Sigmoid colon (tissue), 7 donors: Measurements from ENCODE around the gene MADD. TPM values are rescaled to one million over a fixed set of nuclear protein-coding genes. Genes with fewer than 3 reads are reported as not detected.
"Not testable (repeated sequence)": the region's sequence is repeated elsewhere in the genome, so short reads cannot be mapped to it uniquely, and the experiment has no call there.

Experiments
- DNase-seq: peaks from one replicate; pipeline ENCODE4 v3.0.0-alpha.2; 2019
- H3K27ac ChIP-seq, 4 donors: fragments of 200-600 bp; sonication (generic); one replicate each; pipeline ENCODE4 v1.5.1; 2016 to 2019; ENCODE audit warnings: mild to moderate bottlenecking in 1 of 4
- H3K27me3 ChIP-seq, 3 donors: fragments of 200-600 bp; sonication (generic); one replicate each; pipeline ENCODE4 v1.5.1; 2019; ENCODE audit warnings: mild to moderate bottlenecking in 1 of 3
- H3K36me3 ChIP-seq, 4 donors: fragments of 200-600 bp; sonication (generic); one replicate each; pipeline ENCODE4 v1.5.1; 2016 to 2019
- H3K4me1 ChIP-seq, 4 donors: fragments of 200-600 bp; sonication (generic); one replicate each; pipeline ENCODE4 v1.5.1; 2017 to 2019
- H3K4me3 ChIP-seq, 4 donors: fragments of 200-600 bp; sonication (generic); one replicate each; pipeline ENCODE4 v1.5.1; 2017 to 2019; ENCODE audit warnings: mild to moderate bottlenecking in 2 of 4, moderate library complexity in 1 of 4
- H3K9me3 ChIP-seq, 4 donors: fragments of 200-600 bp in 3 of 4; sonication (generic) in 3 of 4; one replicate each; pipeline versions ENCODE4 v1.5.1 to v1.6.1; 2013 to 2019
- EP300 ChIP-seq, 4 donors: sonication (generic); formaldehyde crosslinking; IDR thresholded peaks; one replicate each; pipeline ENCODE4 v1.6.1; 2017; ENCODE audit warnings: antibody characterized with exemption in 4 of 4
- POLR2A ChIP-seq, 2 donors: fragments of 450-650 bp; IDR thresholded peaks; one replicate each; pipeline ENCODE4 v1.6.1; 2016; ENCODE audit warnings: antibody characterized with exemption in 2 of 2, mild to moderate bottlenecking in 2 of 2, moderate library complexity in 2 of 2
- POLR2AphosphoS5 ChIP-seq, 4 donors: sonication (generic); formaldehyde crosslinking; IDR thresholded peaks; one replicate each; pipeline ENCODE4 v1.6.1; 2017; ENCODE audit warnings: antibody characterized with exemption in 4 of 4
- WGBS, 2 donors: extraction: QIAGEN DNeasy Blood & Tissue Kit; methylation state at CpG; one replicate each; pipeline ENCODE4 v1.1.7; 2013; 5-methylcytosine and 5-hydroxymethylcytosine counted together
- intact Hi-C: fragments of 100-400 bp; cut with DNase I; formaldehyde crosslinking; loops from one replicate; pipeline ENCODE4 v1.15.1; 2023
- polyA plus RNA-seq, 3 donors: library from polyadenylated mRNA; stranded (reverse); fragments of 200-250 nt; gene quantifications; one replicate each; pipeline ENCODE4 v1.2.3, GENCODE V29; 2013
- total RNA-seq, 4 donors: library from RNA; depleted of rRNA; stranded (reverse); fragments of >200 nt; gene quantifications; one replicate each; pipeline ENCODE4 v1.1.0, GENCODE V29; 2016
- TF ChIP-seq, protein P1 (sequence below), 4 experiments: fragments of 450-650 bp in 3 of 4; fragments of 200-600 bp in 1 of 4; IDR thresholded peaks; one replicate each; pipeline ENCODE4 v1.5.1; 2016 to 2019; ENCODE audit warnings: antibody characterized with exemption in 4 of 4, mild to moderate bottlenecking in 3 of 4, moderate library complexity in 2 of 4
- donor health status: healthy with polysubstance abuse.
- donor health status: Bipolar disorder and iron deficiency.
- donor health status: healthy.

The MADD gene
- total and polyA plus RNA-seq, 7 donors, result 18.6 to 55.7 (median 32.5) TPM

DNA sequence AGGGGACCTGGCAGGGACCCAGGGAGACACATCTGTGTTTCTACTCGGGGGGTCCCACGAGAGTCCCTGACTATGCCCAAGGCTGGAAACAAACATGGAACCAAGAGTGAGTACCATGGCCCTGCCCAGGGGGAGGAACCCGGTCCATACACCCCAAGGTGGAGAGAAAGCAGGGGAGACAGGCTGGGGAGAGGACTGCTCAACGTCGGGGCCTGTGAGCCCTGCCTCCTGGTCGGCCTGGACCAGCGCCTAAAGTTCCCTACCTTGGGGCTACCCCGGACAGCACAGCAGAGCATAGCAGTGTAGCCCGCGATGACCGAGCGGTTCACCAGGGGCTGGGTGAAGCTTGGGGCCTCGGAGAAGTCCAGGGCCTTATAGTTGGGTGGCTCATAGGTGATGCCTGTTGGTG lies 62.4 kb downstream of the MADD start:
- no peak overlapping the region for H3K27ac ChIP-seq
- WGBS, 2 donors, result 77 to 86% methylated on average over 13 of the region's 13 CpGs
- H3K4me3 ChIP-seq, result no peak overlapping the region
- H3K4me1 ChIP-seq, result peaks cover 0 to 4% (median 0%) of the 10 kb centered on the region in 4 donors
- no peak for DNase-seq
- H3K36me3 ChIP-seq, result peaks cover 1 to 21% (median 10%) of the 10 kb centered on the region in 4 donors
- no peaks in the 10 kb centered on the region for H3K27me3 ChIP-seq
- intact Hi-C loops, result no loop called here
- TF ChIP-seq EP300 (IDR thresholded peaks at IDR 0.05), result no peak
- no peak for TF ChIP-seq POLR2A (IDR thresholded peaks at IDR 0.05)
- TF ChIP-seq, protein P1, sequence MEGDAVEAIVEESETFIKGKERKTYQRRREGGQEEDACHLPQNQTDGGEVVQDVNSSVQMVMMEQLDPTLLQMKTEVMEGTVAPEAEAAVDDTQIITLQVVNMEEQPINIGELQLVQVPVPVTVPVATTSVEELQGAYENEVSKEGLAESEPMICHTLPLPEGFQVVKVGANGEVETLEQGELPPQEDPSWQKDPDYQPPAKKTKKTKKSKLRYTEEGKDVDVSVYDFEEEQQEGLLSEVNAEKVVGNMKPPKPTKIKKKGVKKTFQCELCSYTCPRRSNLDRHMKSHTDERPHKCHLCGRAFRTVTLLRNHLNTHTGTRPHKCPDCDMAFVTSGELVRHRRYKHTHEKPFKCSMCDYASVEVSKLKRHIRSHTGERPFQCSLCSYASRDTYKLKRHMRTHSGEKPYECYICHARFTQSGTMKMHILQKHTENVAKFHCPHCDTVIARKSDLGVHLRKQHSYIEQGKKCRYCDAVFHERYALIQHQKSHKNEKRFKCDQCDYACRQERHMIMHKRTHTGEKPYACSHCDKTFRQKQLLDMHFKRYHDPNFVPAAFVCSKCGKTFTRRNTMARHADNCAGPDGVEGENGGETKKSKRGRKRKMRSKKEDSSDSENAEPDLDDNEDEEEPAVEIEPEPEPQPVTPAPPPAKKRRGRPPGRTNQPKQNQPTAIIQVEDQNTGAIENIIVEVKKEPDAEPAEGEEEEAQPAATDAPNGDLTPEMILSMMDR (IDR thresholded peaks at IDR 0.05), result no peak
- TF ChIP-seq POLR2AphosphoS5 (IDR thresholded peaks at IDR 0.05), result no peak
- no peaks in the 10 kb centered on the region for H3K9me3 ChIP-seq

DNA sequence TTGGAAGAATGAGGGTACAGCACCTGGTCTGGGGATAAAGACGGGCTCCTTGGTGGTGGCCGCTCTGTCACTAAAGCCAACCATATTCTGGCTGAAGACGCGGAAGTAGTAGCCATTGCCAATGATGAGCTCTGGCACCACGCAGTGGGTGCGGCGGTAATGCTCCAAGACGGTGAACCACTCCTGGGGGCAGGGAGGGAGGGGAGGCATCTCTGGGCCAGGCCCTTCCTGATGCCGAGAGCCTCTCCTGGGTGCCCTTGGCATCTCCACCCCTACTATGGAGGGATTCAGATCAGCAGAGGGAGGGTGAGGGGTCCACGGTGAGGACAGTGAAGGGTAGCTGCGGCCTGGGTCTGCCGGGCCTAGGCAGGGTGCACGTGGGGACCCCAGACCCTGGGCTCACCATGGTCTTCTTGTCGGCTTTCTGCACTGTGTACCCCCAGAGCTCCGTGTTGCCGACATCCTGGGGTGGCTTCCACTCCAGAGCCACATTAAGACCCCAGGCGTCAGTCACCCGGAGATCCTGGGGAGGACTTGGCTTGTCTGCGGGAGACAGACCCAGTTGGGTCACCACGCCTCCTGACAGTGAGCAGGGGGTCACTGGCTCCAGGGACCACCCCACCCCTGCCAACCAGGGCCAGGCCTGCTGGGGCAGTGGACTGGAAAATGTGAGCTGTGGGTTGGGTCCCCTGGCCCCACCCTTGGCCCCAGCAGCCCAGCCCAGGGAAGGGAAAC lies 63.0 kb downstream of the MADD start:
- no peaks in the 10 kb centered on the region for H3K27me3 ChIP-seq
- H3K4me3 ChIP-seq, result no peak overlapping the region
- H3K27ac ChIP-seq, result no peak overlapping the region
- DNase-seq, result no peak
- H3K4me1 ChIP-seq, result peaks cover 0 to 4% (median 0%) of the 10 kb centered on the region in 4 donors
- intact Hi-C loops, result no loop called here
- H3K9me3 ChIP-seq, result no peaks in the 10 kb centered on the region
- TF ChIP-seq, protein P1 (IDR thresholded peaks at IDR 0.05), result no peak
- TF ChIP-seq POLR2A (IDR thresholded peaks at IDR 0.05) (no peak), EP300 (IDR thresholded peaks at IDR 0.05) (no peak), POLR2AphosphoS5 (IDR thresholded peaks at IDR 0.05) (no peak)
- H3K36me3 ChIP-seq, result peaks cover 0 to 14% (median 6%) of the 10 kb centered on the region in 4 donors
- 96% methylated on average over 20 of the region's 20 CpGs for WGBS, 2 donors

DNA sequence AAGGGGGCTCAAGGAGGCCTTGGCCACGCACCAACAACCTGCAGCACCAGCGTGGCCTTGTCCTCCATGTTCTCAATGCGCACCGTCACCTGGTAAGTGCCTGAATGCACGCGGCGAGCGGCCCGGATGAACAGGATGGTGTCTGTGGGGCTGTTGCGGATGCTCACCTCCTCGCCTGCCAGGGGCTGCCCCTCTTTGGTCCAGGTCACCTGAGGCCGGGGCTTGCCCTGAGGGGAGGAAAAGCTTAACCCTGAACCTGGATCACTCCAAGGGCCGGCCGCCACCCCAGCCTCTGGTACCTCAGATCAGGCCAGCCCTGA lies 63.6 kb downstream of the MADD start:
- 95 to 96% methylated on average over 14 of the region's 14 CpGs for WGBS, 2 donors
- DNase-seq, result no peak
- Histone ChIP-seq H3K4me1 (peaks cover 0 to 4% (median 0%) of the 10 kb centered on the region in 4 donors), H3K36me3 (peaks cover 0 to 9% (median 4%) of the 10 kb centered on the region in 4 donors), H3K4me3 (no peak overlapping the region), H3K27me3 (no peaks in the 10 kb centered on the region), H3K27ac (no peak overlapping the region), H3K9me3 (no peaks in the 10 kb centered on the region)
- intact Hi-C loops, result no loop called here
- no peak for TF ChIP-seq POLR2A (IDR thresholded peaks at IDR 0.05)
- no peak for TF ChIP-seq EP300 (IDR thresholded peaks at IDR 0.05)
- TF ChIP-seq, protein P1 (IDR thresholded peaks at IDR 0.05), result no peak
- no peak for TF ChIP-seq POLR2AphosphoS5 (IDR thresholded peaks at IDR 0.05)

DNA sequence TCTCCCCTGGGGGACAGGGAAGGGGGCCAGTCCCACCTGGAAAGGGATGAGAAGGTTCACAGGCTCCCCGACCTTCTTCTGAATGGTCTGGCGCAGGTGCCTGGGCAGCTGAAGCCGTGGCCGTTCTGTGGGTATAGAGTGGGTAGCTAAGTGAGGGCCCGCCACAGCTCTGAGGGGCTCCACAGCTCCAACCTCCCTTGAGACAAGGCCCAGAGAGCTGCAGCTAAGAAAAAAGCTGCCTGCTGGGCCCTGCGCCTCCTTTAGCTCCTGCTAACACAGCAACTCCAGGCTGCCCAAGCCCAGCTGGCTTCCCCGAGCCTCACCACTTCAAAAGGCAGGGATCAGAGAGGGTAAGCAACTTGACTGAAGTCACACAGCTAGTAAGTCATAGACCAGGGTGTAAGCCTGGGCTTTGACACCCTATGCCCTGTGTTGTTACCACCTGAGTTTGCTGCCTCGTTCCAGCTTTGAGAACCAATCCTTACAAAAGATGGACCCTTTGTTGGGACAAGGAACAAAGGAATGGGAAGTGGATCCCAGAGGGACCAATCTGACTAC lies 64.0 kb downstream of the MADD start:
- Histone ChIP-seq H3K27ac (no peak overlapping the region), H3K27me3 (no peaks in the 10 kb centered on the region), H3K4me3 (no peak overlapping the region), H3K4me1 (peaks cover 0 to 4% (median 0%) of the 10 kb centered on the region in 4 donors), H3K9me3 (no peaks in the 10 kb centered on the region), H3K36me3 (peaks cover 0 to 9% (median 3%) of the 10 kb centered on the region in 4 donors)
- 89 to 96% methylated on average over 8 of the region's 8 CpGs for WGBS, 2 donors
- no peak for DNase-seq
- intact Hi-C loops, result no loop called here
- no peak for TF ChIP-seq POLR2A (IDR thresholded peaks at IDR 0.05)
- TF ChIP-seq, protein P1 (IDR thresholded peaks at IDR 0.05), result no peak
- TF ChIP-seq EP300 (IDR thresholded peaks at IDR 0.05), result no peak
- no peak for TF ChIP-seq POLR2AphosphoS5 (IDR thresholded peaks at IDR 0.05)

DNA sequence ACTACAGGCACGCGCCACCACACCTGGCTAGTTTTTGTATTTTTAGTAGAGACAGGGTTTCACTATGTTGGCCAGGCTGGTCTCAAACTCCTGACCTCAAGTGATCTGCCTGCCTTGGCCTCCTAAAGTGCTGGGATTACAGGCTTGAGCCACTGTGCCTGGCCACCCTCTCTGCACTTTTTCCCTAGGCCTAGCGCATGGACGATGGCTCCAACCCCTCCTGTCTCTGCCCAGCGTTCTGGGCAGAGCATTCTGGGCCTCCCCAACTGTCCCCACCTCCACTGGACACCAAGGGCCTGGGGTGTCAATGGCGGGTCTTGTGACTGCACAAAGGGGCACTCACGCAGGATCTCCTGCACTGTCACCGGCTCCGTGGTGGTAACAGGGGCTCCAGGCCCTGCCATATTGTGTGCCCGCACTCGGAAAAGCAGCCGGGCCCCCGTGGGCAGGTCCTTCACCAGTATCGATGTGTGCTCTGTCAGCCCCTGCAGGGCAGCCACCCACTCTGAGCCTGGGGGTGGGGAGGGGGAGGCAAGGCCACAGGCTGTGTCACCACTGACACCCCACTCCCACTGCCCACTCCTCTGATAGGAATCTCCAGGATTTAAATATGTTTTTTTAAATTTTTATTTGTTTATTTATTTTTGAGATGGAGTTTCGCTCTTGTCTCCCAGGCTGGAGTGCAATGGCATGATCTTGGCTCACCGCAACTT lies 64.9 kb downstream of the MADD start:
- H3K27me3 ChIP-seq, DNase-seq, H3K36me3 ChIP-seq, H3K4me1 ChIP-seq, intact Hi-C loops, H3K9me3 ChIP-seq, H3K27ac ChIP-seq, H3K4me3 ChIP-seq: not testable (repeated sequence)
- WGBS, 2 donors, result 96% methylated on average over 16 of the region's 16 CpGs
